Measurements from ENCODE around the gene OR6K3. TPM values are rescaled to one million over a fixed set of nuclear protein-coding genes. Genes with fewer than 3 reads are reported as not detected.

The OR6K3 gene, protein sequence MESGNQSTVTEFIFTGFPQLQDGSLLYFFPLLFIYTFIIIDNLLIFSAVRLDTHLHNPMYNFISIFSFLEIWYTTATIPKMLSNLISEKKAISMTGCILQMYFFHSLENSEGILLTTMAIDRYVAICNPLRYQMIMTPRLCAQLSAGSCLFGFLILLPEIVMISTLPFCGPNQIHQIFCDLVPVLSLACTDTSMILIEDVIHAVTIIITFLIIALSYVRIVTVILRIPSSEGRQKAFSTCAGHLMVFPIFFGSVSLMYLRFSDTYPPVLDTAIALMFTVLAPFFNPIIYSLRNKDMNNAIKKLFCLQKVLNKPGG
- not detected for total RNA-seq
- long read RNA-seq, donor 1: 0 reads
- long read RNA-seq, donor 2: 0 reads

DNA sequence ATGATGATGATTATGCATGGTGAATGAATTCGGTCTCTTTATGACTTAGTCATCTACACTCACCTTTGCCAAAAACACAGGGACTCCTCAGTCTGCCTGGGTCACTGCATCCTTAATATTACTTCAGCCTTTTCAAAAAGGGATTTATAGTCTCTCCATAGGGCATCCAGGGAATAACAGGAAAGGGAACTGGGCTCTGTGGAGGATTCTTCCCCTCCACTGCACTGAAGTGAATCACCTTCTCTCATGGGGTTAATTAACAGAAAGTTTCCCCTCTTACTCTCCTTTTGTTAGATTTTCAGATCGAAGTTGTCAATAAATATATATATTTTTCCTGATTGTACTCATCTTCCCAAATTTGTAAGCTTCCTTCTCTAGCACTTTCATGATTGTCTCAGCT, at the start of gene OR6K3:
TSS of gene OR6K3 (minus strand) at position 101 of the 400 bp plus-strand sequence. CDS start 2,605 bp downstream, outside the sequence.
- Histone ChIP-seq H3K4me3 (no peak within 1 kb of the TSS), H3K36me3 (ENCODE audit: low read depth) (no peaks in the 10 kb centered on the region), H3K4me1 (ENCODE audit: low read depth) (no peaks in the 10 kb centered on the region), H3K9me3 (no peaks in the 10 kb centered on the region)
- intact Hi-C loops (cut with DNase I, micrococcal nuclease): no loop called here
- ATAC-seq (no peak), DNase-seq (no peak)
- TF ChIP-seq, protein P1, sequence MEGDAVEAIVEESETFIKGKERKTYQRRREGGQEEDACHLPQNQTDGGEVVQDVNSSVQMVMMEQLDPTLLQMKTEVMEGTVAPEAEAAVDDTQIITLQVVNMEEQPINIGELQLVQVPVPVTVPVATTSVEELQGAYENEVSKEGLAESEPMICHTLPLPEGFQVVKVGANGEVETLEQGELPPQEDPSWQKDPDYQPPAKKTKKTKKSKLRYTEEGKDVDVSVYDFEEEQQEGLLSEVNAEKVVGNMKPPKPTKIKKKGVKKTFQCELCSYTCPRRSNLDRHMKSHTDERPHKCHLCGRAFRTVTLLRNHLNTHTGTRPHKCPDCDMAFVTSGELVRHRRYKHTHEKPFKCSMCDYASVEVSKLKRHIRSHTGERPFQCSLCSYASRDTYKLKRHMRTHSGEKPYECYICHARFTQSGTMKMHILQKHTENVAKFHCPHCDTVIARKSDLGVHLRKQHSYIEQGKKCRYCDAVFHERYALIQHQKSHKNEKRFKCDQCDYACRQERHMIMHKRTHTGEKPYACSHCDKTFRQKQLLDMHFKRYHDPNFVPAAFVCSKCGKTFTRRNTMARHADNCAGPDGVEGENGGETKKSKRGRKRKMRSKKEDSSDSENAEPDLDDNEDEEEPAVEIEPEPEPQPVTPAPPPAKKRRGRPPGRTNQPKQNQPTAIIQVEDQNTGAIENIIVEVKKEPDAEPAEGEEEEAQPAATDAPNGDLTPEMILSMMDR (IDR thresholded peaks at IDR 0.05): no peak

DNA sequence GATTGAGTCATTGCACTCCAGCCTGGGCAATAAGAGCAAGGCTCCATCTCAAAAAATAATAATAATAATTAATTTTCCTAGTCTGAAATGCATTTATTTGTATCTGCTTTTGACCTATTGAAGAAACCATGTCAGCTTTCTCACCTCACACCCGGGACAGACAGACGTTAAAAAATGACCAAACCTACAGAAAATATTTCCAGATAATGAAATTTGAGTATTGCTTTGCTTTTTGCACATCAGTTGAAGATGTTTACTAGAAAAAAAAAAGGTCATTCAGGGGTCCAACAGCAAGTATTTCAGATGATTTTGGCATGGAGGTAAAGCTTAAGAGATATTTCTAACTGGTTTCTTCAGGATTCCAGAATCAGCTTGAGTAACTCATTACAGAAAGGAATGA, 33.9 kb upstream of the OR6K3 start, which contains the start of gene OR6K6:
TSS of gene OR6K6 (plus strand) at position 301 of the 400 bp plus-strand sequence. CDS start 168 bp downstream, outside the sequence.
- Histone ChIP-seq H3K9me3 (peaks cover 2% of the 10 kb centered on the region), H3K4me1 (ENCODE audit: low read depth) (no peaks in the 10 kb centered on the region), H3K4me3 (no peak within 1 kb of the TSS), H3K36me3 (ENCODE audit: low read depth) (no peaks in the 10 kb centered on the region)
- ATAC-seq: no peak
- intact Hi-C loops (cut with DNase I, micrococcal nuclease): no loop called here
- TF ChIP-seq, protein P1 (IDR thresholded peaks at IDR 0.05): no peak
- DNase-seq: no peak

DNA sequence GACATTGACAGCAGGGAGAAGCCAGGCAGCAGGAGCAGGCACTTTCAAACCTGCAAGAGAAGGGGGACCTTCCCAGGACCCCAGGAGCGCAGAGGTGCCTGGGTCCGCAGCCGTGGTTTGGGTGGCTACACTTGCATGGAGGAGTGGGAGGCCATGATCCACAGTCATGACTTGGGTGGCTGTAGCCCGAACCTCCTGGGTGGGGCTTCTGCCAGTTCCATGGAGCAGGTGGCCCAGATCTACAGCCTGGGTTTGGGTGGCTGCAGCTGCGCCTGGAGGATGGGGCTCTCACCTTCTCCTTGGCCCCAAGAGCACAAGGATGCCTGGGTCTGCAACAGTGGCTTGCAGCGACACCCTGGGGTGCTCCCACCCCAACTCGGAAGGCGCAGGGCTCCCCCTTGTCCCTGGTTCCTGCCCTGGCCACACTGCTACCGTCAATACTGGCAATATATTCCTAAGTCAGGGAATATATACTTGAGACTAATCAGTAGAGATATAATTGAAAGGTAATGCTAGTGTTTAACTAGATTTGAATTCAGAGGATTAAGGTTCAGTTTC, 31.7 kb upstream of the OR6K3 start:
- H3K4me1 ChIP-seq (ENCODE audit: low read depth): no peaks in the 10 kb centered on the region
- H3K36me3 ChIP-seq (ENCODE audit: low read depth): no peaks in the 10 kb centered on the region
- no peak for DNase-seq
- TF ChIP-seq, protein P1 (IDR thresholded peaks at IDR 0.05): no peak
- intact Hi-C loops (cut with DNase I, micrococcal nuclease): no loop called here
- peaks cover 2% of the 10 kb centered on the region for H3K9me3 ChIP-seq
- no peak overlapping the region for H3K4me3 ChIP-seq
- ATAC-seq: no peak

DNA sequence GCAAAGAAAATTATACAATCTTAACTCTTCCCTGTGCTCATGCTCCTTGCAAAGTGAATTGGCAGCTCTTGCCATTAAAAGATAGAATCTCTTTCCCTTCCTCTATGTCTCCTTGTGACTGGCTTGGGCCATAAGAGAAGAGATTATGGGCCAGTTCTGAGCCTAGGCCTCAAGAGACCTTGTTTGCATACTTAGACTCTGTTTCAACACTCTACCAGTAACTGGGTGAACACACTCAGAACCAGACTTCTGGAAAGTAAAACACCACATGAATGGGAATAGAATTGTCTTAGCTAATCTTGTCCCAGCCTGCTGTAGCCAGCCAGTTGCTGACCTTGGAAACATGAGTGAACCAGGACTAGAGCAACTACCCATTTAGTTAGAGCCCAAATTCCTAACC, 15.3 kb upstream of the OR6K3 start:
- no peaks in the 10 kb centered on the region for H3K9me3 ChIP-seq
- ATAC-seq: no peak
- DNase-seq: no peak
- no peak overlapping the region for H3K4me3 ChIP-seq
- no peaks in the 10 kb centered on the region for H3K4me1 ChIP-seq (ENCODE audit: low read depth)
- TF ChIP-seq, protein P1 (IDR thresholded peaks at IDR 0.05): no peak
- intact Hi-C loops (cut with DNase I, micrococcal nuclease): no loop called here
- H3K36me3 ChIP-seq (ENCODE audit: low read depth): no peaks in the 10 kb centered on the region

DNA sequence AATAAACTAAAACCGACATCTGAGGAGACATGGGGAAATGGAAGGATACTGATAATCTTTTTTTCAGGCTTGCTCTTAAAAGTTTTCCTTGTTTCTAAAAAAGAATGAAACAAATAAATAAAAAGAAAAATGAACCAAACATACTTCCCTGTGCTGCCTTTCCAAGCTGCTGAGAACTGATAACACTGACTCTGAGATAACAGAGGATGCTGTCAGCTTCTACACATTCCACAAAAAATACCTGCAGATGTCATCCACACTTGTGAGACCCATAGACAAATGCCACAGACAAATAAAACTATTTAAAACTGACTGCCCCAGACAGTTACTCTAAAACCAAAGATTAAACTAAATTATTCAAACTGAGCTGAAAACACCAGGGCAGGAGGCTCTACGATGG, 12.0 kb upstream of the OR6K3 start:
- TF ChIP-seq, protein P1 (IDR thresholded peaks at IDR 0.05): no peak
- ATAC-seq (no peak), DNase-seq (no peak)
- H3K9me3 ChIP-seq: no peaks in the 10 kb centered on the region
- H3K36me3 ChIP-seq (ENCODE audit: low read depth): no peaks in the 10 kb centered on the region
- H3K4me3 ChIP-seq: no peak overlapping the region
- no peaks in the 10 kb centered on the region for H3K4me1 ChIP-seq (ENCODE audit: low read depth)
- intact Hi-C loops (cut with DNase I, micrococcal nuclease): no loop called here
